HG03025 (cell line): ENCODE data around the gene GARIN5A.

Source experiments
- ATAC-seq: cut with Tn5 transposase; IDR thresholded peaks from one replicate; pipeline ENCODE4 v1.9.1; 2021; ENCODE audit warnings: mild to moderate bottlenecking, moderate library complexity; ENCODE audit not compliant: unreplicated experiment, low FRiP score

GARIN5A gene

GRCh38 chr19:50419022-50419579 is 57.5 kb downstream of the GARIN5A start:
- no peak for ATAC-seq

- ATAC-seq, result no peak
Observed at GRCh38 chr19:50418176-50419021, 58.2 kb downstream of the GARIN5A start, which contains the start of gene SPIB. SPIB (plus strand) TSS chr19:50418938; CDS start chr19:50418963, 25 bp downstream.

- no peak for ATAC-seq
Observed at GRCh38 chr19:50417111-50418081, 59.3 kb downstream of the GARIN5A start.
